Measurements from ENCODE around the gene DPT.
"Not testable (repeated sequence)": the region's sequence is repeated elsewhere in the genome, so short reads cannot be mapped to it uniquely, and the experiment has no call there.

The DPT gene

DNA sequence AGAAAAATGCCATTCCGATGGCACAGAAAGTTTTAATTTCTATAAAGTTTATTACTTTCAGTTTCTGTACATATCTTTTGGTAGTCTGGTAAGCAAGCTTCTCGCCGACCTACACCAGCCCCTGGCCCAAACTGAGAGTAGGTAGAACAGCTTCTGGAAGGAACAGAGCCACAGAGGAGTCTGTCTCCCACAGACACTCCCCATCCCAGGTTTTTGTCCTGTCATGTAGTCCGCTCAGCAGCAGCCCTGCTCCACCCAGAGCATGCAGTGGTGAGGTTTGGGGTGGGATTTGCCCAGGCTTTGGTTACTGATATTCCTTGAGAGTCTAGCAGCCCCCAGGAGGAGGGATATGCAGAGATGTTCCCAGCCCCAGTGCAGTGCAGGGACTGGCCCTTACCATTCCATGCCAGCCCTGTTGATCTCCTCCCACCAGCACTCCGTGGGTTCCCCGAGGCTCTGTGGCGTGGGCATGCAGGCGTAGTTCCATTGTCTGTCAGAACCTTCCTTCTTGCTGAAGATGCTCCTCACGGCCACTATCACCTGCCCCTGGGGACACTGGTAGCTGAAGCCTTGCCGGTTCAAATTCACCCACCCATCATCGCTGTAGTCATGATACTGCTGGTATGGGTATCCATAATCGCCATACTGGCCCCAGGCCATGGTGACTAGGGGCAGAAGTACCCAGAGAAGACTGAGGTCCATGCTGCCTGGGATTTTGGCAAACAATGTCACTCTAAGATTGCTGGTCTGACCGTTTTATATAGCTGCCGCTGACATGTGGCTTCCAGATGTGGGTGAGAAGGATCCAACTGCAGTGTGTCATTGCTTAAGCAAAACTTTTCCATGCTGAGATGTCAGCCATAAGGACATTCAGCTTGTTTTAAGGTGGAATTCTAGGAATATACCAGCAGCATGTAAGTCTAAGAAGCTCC lies at the start of gene DPT:
Gene DPT (minus strand): TSS at position 734 of the 932 bp plus-strand sequence. CDS start 32 bp downstream, at position 702.
- DNase-seq: no peak

GRCh38 chr1:168775366-168775765 lies 46.4 kb upstream of the DPT start:
- DNase-seq: no peak

DNA sequence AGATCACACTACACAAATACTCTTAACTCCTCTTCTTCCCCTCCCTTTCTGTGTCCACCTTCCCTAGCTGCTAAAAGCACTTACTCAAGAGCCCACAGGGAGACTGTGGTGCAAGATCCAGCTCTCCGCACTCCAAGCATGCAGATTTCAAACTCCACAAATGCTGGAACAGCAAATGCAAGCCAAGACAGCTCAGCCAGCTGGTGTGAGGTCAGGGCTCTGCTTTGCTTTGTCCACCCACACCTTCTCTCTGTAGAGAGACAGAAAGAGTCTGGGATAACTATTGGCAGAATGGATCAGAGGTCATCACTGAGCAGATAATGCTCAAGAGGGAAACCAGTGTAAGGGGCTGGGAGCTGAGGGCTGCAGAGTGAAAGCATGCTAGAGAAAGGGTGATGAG lies 45.2 kb upstream of the DPT start:
- no peak for DNase-seq

- no peak for DNase-seq
Measured at GRCh38 chr1:168772428-168773060, 43.5 kb upstream of the DPT start.

GRCh38 chr1:168771104-168771630 lies 42.2 kb upstream of the DPT start:
- DNase-seq: no peak

- DNase-seq: not testable (repeated sequence)
Measured at GRCh38 chr1:168769893-168770292, 40.9 kb upstream of the DPT start.

- no peak for DNase-seq
Measured at GRCh38 chr1:168767894-168768584, 39.0 kb upstream of the DPT start.

DNA sequence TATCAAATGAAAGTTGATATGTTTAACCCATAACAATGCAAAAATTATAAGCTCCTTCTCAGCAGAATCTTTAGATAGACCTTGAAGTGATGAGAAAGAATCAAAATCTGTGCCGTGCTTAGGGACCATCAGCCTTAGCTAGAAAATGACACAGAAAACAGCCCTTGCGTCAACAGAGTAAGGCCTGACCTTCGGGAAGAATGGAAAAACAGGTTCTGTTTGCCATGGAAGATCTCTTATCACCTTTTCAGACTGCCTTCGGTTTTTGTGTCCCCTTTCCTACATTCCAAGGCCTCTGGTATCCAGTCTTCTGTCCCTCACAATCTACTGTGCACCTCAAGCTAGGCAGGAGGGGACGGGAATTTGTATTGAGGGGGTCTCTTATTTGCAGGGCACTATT lies 37.6 kb upstream of the DPT start:
- DNase-seq: no peak

GRCh38 chr1:168763031-168763430 lies 34.0 kb upstream of the DPT start:
- DNase-seq: no peak

- no peak for DNase-seq
Measured at GRCh38 chr1:168762473-168762872, 33.5 kb upstream of the DPT start.

- DNase-seq: no peak
Measured at GRCh38 chr1:168760781-168761180, 31.8 kb upstream of the DPT start.

DNA sequence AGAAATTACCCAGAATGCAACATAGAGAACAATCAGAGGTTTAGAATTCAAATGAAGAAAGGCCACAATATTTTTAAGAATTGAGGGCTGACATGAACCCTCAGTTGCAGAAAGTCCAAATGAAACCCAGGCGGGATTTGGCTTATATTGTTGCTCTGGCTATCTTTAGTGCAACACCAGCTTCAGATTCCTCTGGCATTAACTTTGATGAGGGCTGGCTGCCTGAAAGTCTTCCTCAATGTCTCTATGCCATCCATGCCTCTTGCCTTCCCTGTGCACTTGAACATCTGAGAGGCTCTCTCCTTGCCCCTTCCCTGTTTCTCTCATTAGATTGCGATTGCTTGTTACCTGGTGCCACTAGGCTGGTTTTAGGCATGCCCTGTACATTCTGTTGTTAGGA lies 31.2 kb upstream of the DPT start:
- no peak for DNase-seq

GRCh38 chr1:168759077-168759476 lies 30.1 kb upstream of the DPT start:
- DNase-seq: no peak

GRCh38 chr1:168758503-168758902 lies 29.5 kb upstream of the DPT start:
- no peak for DNase-seq

DNA sequence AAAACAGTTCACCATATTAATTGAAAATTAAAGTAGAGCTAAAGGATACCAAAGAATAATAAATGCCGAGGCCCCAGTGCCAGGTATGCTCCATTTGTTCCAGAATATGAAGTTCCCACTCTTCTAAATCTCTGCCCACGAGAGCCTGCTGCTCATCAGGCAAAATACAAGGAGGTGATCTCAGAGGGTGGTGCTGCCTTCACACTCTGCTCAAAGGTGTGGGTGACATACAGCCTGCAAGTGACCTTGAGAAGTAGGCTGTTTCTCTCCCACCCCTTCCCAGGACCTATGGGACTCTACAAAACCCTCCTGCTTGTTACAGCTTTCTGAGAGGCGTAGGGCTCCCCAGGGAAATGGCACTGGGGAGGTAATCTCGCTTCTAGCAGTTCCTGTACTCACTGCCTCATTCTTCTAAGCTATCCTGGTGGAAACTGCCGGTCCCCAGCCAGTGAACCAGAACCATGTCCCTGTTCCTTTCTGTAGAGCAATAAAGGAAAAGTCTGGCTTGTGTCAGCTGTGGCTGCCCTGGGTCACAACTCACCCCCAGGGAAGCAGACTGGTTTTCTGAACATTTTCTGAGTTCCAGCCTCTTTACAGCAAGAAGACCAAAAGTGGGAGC lies 26.9 kb upstream of the DPT start:
- no peak for DNase-seq

- no peak for DNase-seq
Measured at GRCh38 chr1:168752171-168752832, 23.3 kb upstream of the DPT start.

DNA sequence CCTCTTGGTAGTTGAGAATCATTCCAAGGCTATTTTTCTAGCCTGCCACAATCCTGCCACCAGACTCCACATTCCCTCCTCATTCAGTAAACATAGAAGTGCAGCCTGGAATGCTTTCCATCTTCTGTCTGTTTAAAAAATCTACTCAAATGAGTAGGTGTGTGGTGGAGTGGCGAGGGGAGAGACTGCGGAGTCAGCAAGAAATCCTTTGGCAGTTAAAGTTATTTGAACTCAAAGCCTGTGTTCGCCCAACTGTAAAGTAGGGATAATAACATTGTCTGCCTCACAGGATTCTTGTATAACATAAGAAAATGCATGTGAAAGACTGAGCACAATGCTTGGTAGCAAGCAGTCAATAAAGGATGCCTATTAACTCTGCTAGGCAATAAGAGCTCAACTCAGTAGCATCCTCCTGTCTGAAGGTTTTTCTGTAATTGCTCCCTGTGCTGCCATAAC lies 22.2 kb upstream of the DPT start:
- DNase-seq: no peak

DNA sequence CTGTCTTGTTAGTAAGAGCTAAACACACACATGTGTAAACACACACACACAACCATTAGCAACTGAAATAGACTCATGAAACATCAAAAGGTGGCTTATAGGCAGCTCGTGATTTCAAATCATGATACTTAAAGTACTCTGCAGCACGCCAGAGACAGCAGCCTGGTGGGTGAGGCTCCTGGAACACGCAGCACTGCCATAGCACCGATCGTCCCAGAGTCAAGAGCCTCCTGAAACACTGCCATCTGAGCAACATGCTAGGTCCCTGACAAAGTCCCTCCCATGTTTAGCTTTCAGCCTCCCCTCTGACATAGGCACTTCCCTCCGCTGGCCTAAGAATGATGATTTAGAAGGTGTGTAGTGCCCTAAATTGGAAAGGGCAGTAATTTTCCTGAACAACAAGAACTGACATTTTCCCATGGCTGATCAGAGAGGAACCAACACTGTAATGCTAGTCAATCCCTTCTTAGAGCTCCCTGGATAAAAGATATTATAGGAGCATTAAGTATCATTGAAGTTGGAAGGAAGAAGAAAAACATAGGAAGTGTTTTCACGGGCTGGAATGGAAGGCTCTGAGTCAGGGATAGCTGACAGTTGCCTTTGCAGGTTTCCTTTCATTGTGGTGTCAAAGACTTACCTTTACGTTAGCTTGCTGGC lies 14.1 kb upstream of the DPT start:
- no peak for DNase-seq

- DNase-seq: no peak
Measured at GRCh38 chr1:168742386-168742785, 13.4 kb upstream of the DPT start.

DNA sequence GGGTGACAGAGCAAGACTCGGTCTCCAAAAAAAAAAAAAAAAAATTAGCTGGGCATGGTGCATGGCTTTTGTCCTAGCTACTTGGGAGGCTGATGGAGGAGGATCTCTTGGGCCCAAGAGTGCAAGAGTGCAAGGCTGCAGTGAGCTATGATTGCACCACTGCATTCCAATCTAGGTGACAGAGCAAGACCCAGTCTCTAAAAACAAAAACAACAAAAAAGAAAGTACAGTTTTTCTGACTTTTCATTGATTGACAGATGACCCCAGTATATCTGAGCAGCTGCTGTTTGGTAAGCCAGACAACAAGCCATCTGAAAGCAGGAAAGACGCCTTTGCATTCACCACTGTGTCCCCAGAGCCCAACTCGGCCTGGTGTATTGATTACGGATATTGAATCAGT lies 10.9 kb upstream of the DPT start:
- no peak for DNase-seq

GRCh38 chr1:168736520-168736919 lies 7.5 kb upstream of the DPT start:
- no peak for DNase-seq

DNA sequence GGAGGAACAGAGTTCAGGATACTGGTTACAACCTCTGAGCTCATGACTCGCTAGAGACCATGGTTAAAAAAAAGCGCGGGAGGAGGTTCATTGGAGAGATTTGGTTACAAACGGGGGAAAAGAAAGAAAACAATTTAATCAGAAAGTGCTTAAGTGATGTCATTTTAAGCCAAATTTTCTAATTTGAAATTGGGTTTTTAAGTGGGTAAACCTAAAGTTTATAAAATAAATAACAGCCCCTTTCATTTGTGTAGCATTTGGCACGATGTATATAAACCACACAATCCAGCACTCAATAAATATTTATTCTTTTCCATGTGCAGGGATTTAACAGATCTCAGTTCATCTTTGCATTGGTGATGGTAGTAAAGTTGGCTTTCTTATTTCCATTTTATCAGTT lies 7.0 kb upstream of the DPT start:
- DNase-seq: no peak
